Right renal pelvis (tissue), 4 donors: Measurements from ENCODE around the gene INTS3. TPM values are rescaled to one million over a fixed set of nuclear protein-coding genes. Genes with fewer than 3 reads are reported as not detected.
"Not testable (repeated sequence)": the region's sequence is repeated elsewhere in the genome, so short reads cannot be mapped to it uniquely, and the experiment has no call there.

ENCODE experiments used
- DNase-seq, 4 donors: peaks; one replicate each; pipeline ENCODE4 v3.0.0-alpha.2; 2013; ENCODE audit warnings: low read depth in 4 of 4, low spot score in 3 of 4, missing footprints in 1 of 4
- polyA plus RNA-seq, 4 donors: library from polyadenylated mRNA; unstranded; fragments of 120-200 nt; gene quantifications; one replicate each; pipeline ENCODE4 v1.2.1, GENCODE V29; 2013; ENCODE audit not compliant: insufficient read length in 4 of 4

Gene INTS3
- polyA plus RNA-seq, 4 donors, result 89.5 to 122 (median 97.7) TPM

DNA sequence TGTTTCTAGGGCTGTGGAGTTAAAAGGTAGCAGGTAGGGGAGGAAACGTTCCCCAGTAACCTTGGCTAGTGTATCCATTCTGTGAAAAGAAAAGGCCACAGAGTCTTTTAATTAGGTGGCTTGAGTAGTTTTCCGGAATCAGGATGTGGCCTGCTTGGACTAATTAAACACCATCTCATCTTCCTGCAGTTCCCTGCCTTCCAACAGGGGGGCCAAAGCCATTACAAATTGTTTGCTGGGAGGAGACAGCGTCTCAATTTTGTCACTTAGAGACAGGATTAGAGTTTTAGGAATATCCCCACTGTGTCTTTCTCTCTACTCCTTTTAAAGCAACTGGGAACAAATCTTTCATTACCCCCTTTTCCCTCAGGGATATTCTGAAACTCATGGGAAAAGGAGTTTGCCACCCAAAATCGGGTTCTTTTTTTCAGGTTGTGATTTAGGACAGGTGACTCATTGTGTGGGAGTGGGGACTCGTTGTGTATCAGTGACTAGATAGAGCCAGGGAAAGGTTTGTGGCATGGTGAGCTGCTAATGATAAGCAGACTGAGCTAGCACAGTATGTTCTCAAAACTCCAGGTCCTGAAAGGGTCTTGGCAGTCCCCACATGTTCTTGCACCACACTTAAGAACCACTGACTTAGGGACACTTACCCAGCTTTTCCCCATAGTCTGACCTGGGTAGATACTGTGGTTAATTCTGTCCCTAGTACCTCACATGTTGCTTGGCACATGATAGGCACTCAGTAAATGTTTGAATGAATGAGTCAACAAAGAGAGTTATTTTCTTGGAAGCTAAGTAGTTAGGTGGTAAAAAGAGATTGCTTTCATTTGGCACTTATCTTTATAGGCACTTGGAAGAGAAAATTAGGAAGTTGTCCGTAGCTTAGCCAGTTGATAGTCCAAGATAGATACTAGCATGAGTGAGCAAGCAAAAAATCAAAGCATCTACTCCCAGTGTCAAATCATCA, 22.5 kb downstream of the INTS3 start:
- no peak for DNase-seq

DNA sequence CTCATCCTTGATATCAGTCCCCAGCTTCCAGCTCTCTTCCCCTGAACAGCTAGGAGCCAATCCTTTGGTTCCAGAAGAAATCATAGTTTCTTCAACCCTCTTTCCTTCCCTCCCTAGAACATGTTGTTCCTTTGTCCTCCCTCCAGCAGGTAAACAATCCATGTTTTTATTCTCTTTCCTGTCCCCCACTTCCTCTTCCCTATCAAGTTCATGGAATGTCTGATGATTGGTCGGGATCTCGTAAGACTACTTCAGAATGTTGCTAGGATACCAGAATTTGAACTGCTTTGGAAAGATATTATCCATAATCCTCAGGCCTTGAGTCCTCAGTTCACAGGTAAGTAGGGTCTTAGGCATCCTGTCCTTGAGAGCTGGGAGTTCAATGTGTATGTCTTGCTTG, 24.2 kb downstream of the INTS3 start:
- DNase-seq, result no peak

DNA sequence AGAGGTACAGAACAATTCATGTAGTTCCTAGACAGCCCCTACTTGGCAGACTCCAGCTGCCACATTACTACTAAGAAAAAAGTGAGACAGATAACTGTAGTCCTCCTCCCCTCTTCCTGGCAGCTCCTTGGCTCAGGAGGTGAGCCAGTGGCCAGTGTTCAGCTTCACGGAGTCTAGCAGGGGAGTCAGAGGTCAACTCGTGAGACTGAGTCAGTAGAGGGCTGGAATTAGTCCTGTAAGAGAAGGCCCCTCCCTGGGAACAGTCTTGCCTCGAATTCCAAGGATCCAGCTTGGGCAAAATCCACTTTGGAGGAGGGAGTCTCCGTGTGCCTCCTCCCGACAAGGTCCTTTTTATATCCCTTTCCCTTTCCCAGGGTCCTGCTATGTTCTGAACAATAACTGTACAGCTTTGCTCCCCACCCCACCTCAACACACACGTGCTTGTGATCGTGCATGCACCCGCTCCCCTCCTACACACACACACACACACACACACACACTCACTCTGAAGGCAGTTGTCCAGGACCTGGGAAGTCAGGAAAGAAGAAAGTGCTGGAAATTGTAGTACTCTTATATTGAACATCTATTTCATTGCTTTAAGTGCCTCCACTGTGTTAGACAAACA, 24.8 kb downstream of the INTS3 start:
- DNase-seq, result no peak

DNA sequence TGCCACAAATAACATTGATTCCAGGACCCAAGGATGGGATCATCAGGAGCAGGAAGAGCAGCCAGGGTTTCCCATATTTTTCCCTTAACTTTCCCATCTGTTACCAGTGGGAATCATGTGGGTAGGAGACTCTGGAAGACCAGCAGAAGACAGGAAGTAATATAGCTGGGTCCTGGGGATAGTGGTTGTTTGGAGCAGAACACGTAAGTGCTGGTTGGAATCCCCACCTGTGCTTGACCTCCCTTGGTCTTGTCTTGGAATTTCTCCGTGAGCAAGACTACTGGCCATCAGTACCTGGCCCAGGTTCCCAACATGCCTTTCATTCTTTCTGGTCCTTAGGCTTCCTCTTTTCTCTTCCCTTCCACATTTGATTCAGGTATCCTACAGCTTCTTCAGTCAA, 26.4 kb downstream of the INTS3 start:
- DNase-seq, result no peak

DNA sequence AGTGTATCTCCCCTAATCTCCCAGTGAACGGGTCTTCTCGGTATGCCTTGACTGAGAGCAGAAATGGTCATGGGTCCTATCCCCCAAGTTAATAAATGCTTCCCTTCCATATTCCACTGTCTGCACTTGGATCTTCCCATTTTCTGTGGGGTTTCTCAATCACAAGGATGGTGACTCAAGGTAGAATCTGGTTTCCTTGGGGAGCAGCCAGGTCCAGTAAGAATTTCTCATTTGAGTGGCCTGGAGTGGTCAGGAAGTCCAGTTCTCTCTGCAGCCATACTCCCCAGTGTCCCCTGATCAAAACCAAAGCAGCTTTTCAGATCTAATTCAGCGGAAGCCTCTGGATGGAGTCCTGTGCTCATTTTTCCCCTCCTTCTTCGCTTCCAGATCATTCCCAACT, 32.6 kb downstream of the INTS3 start:
- no peak for DNase-seq

DNA sequence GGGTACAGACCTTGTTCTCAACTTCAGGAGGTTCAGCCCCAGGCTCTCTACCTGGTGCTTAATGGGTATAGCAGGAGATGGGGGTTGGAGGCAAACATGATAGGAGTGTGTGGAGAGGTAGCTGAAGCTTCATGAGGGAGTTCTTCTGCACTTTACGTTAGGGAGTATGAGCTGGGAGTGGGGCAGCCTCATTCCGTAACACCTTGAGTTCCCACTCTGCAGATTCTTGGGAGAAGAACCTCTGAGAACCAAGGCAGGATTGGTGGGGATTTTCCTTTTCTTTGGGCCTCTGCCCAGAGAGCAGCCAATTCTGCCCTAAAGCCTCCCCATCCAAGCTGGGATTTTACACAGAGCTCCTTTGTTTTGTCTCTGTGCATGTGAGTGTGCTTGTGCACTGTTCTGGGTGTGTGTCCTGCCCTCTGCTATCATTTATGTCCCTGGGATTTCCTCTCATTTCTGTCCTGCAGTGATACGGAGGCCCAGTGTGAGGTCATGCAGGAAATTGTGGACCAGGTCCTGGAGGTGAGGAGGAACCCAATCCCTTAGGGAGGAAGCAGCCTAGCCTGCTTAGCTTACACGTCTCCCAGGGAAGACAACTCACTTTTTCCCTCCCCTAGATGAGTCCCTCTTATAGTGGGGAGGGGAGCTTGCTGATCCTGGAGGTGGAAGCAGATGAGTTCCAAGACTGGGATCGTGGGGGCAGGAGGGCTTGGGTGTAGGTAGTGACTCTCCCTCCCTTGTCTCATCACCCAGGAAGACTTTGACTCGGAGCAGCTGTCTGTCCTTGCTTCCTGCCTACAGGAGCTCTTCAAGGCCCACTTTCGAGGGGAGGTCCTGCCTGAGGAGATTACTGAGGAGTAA, 35.7 kb downstream of the INTS3 start:
- no peak for DNase-seq

DNA sequence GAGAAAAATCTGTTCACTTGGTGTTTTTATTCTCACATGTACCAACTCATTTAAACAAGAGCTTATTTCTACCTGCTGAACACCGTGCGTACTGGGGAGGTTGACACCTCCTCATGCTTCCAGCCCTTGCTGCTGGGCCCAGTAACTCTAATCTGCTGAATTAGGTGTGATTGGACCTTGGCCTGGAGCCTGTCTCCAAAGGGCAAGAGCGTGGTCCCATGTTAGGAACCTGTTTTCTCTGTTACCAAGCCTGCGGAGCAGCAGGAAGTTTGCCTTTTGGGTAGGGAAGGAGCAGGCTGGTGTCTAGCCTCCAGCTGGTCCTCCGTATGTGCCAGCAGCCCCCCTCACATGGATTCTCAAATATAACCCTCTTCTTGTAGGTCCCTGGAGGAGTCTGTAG, 36.5 kb downstream of the INTS3 start:
- DNase-seq, result no peak

DNA sequence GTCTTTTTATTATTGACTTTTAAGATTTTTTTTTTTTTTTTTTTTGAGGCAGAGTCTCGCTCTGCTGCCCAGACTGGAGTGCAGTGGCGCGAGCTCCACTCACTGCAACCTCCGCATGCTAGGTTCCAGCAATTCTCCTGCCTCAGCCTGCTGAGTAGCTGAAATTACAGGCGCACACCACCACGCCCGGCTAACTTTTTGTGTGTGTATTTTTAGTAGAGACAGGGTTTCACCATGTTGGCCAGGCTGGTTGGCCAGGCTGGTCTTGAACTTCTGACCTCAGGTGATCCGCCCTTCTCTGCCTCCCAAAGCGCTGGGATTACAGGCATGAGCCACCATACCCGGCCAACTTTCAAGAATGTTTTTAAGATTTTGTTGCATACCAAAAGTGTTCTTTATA, 38.8 kb downstream of the INTS3 start:
- not testable (repeated sequence) for DNase-seq

DNA sequence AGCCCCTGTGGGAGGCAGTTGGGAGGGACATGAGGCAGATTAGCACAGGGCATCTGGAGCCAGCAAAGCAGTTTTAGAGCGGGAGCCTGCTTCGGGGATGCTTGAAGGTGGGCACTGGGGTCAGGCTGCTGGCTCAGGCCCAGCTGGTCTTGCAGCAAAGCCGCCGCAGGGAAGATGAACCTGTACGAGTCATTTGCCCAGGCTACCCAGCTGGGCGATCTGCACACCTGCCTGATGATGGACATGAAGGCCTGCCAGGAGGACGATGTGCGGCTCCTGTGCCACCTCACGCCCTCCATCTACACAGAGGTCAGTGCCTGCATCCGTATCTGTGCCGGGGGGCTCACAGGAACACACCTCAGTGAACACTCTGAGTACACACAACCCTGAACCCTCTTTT, 39.7 kb downstream of the INTS3 start:
- no peak for DNase-seq

DNA sequence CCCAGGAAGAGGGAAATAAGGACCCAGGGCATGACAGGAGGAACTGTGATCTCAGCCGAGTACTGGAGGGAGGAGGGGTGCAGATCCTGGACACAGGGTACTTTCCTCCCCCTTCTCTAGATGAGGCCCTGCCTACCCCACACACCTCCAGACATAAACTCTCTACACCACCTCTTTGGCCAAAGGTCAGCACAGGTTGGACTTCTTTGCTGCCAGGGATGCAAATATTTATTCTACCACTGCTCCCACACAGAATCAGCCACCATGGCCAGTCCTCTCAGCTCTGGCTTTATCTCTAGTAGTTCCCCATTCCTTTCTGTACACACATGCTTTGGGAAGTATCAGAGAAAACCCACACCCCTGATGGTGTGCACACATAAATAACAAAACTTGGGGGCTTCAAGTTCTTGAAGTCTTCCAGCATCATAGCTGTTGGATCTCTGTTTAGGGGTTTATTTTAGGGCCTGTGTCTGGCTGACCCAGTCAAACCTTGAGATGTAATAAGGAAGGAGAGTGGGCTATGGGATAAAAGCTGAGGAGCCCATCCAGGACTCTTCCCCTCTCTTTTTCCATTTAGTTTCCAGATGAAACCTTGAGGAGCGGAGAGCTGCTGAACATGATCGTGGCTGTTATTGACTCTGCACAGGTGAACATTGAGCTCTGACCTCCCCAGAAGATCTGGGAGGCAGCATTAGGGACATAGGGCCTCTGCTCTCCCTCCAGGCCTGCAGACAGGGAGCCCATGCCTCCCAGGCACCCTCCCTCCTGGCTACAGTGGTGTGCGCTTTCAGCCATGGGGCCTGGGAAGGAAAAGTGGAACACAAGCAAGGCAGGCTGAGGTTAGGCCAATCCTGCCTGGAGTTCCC, 40.7 kb downstream of the INTS3 start:
- no peak for DNase-seq

DNA sequence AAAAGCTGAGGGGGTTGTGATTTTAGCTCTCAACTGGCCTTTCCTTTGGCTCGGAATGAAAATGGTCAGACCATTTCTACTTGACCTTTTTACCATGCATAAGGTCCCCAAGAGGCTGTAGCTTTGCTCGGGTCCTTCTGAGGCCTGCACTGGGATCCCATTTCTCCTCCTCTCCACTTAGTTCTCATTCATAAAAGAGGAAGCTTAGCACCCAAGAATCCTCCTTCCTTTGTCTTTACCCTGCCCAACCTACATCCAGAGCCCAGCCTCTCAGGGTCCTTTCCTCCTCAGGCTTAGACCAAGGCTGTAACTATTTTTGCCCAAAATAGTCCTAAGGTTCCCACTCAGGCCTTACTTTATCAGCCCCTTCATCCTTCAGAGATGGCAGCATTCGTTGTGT, 41.4 kb downstream of the INTS3 start:
- no peak for DNase-seq

DNA sequence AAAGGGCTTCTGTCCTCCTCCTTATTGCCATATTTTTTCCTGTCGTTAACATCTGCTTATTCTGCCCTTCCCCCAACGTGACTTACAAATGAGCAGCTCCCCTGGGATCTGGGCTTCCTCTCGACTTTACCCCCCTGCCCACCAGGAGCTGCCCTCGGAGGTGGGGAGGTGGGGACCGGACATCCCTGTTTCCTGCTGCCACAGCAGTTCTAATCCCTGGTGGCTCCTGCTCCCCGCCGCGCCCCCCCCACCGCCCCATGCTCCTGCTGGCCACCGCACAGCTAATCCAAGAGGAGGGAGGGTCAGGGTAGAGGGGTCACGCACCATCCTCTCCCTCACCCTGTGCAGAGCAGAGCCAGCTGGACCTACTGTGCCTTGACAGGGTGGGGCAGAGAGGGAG, 42.9 kb downstream of the INTS3 start:
- DNase-seq, result no peak

DNA sequence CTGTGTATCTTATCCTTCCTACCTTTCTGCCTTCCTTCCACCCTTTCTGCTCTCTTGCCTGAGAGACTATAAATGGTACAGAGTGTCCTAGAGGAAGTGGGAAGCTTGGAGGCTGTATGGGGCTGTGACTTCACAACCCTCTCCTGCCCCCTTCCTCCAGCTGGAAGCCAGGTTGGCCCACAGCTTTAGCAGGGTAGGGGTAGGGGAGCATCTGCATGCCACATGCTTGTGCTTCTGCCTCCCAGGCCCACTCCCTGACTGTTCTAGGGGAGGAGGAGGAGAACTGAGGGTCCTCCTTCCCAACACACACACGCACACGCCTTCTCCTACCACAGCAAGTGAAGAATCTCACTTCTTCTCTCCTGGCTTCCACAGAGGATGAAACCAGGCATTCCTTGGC, 43.4 kb downstream of the INTS3 start:
- DNase-seq, result no peak

DNA sequence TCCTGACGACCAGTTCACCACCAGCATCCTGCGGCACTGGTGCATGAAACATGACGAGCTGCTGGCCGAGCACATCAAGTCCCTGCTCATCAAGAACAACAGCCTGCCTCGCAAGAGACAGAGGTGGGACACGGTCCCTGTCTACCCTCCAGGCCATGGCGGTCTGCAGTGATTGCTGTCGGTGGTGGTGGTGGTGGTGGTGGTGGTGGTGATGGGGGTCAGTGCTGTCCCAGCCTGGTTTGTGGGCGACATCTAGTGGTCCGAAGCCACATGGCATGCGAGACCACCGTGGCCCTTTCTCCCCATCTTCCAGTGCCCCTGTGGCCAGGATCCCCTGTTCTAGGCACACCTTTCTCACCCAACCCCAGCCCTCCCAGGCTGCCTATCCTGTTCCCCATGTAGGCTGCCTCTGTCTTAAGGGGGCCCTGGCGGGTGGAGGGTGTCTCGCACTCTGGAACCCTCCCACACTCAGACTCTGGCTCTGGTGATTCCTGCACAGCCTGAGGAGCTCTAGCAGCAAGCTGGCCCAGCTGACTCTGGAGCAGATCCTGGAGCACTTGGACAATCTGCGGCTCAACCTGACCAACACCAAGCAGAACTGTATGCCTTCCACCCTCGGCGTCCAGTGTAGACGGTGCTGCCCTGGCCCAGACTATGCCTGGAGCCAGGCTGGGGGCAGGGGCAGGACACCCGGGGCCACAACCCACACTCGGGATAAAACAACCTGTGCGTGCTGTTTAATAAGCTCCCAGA, 44.2 kb downstream of the INTS3 start:
- no peak for DNase-seq

DNA sequence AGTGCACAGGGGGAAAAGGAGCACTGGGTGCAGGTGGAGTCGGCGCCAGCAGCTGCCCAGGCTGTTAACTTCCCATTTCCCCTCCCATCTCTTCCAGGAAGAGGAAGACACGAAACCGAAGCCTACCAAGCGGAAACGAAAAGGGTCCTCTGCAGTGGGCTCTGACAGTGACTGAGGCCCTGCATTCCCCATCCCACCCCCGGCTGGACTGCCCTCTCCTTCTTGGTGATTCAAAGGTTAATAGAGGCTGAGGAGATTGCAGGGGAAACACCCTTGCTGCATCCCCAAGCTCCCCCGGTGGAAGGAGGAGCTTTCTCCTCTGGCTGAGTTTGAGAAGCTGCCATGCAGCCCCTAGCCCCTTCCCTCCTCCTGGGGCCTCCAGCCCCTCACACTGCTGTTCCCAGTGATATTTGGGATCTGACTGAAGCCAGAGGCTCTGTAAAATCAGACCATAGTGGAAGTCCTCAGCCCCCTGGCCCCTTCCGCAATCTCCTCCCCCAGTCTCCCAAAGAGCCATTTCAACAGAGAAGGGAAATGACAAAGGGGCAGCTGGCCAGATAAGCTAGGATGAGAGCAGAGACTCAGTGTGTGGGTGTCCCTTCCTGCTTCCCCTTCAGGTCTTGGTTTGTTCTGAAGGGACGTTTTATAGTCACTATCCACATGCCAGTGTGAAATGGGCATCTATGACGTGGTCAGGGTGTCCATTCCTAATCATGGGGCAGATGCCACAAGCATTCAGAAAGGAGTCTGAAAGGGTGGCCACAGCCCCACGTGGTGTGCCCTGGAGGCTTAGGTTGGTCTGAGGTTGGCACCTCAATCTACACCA, 45.5 kb downstream of the INTS3 start:
- no peak for DNase-seq

DNA sequence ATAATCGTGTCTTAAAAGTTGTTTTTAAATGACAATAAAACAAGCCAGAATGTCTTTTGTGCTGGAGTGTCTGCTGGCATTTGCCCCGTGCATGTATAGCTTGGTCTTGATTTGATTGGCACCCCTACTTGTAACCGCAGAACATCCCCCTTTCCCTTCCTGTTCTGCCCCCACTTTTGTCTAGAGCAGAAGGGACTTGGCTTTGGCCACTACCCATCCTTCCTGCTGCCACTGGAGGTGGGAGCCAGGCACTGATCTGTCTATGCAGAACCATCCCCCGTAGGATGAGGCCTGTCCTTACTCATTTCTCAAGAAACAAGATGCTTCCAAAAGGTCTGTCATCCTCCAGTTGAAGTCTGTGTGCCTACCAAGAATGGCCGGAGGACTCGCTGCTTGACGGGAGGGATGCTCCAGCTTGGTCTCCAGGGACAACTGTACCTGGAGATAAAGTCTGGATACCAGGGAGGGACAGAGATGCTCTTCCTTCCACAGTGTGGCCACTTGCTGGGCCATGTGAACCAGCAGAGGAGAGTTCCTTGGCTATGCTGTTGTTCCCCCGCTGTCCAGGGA, 46.3 kb downstream of the INTS3 start:
- no peak for DNase-seq

DNA sequence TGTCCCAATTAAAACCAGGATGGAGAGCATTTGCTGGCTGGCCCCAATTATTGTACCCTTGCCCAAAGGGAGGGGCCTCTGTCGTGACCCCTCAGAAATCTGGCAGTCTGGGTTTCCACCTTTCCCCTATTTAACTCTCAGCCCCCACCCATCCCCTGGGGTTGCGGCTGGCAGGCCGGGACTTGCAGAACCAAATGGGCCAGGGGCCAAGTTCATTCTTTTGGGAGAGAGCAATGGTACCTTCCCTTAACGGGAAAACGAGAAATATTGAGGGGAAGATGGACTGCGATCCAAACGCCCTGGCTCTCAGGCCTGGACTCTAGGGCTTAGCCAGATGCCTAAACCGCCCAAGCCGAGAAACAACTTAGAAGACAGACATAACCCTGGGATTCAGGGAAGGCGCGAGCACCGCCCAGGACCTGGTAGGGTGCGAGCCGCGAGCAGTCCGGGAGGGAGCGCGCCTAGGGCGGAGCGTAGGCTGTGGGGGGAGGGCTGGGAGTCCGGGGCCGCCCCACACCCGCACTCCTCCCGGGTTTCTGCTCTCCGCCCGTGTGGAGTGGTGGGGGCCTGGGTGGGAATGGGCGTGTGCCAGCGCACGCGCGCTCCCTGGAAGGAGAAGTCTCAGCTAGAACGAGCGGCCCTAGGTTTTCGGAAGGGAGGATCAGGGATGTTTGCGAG, 47.1 kb downstream of the INTS3 start, which contains the start of gene SLC27A3:
TSS of gene SLC27A3 (plus strand) at position 628 of the 678 bp plus-strand sequence. CDS start 91 bp downstream, outside the sequence.
- DNase-seq, result no peak
